ENCODE data around the gene ATG4B.

The ATG4B gene

DNA sequence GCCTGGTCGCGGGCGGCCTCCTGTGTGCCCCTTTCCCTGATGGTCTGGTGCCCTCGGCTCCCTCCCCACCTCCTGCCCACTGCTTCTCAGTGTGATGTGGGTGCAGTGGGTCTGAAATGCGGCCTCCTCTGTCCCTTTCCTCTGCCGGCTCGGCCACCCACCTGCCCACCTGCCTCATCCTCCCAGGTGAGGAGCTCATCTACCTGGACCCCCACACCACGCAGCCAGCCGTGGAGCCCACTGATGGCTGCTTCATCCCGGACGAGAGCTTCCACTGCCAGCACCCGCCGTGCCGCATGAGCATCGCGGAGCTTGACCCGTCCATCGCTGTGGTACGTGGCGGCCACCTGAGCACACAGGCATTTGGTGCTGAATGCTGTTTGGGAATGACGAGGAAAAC lies 30.9 kb downstream of the ATG4B start:
- no peak for DNase-seq

DNA sequence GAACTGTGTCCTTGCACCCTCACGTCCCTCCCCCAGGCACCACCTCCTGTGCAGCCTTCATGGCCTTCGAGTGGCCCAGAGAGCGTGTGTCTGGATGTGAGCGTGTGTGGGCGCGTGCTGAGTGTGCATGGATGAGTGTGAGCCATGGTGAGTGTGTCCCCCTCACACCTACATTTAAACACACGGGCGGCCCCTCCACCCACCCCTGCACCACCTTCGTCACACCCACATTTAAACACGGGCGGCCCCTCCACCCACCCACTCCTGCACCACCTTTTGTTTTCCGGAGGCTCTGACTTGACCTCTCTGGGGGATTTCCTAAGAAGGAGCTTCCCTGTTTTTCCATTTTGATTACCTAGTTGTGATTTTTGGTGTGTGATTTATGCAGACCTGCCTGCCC lies 31.3 kb downstream of the ATG4B start:
- no peak for DNase-seq

DNA sequence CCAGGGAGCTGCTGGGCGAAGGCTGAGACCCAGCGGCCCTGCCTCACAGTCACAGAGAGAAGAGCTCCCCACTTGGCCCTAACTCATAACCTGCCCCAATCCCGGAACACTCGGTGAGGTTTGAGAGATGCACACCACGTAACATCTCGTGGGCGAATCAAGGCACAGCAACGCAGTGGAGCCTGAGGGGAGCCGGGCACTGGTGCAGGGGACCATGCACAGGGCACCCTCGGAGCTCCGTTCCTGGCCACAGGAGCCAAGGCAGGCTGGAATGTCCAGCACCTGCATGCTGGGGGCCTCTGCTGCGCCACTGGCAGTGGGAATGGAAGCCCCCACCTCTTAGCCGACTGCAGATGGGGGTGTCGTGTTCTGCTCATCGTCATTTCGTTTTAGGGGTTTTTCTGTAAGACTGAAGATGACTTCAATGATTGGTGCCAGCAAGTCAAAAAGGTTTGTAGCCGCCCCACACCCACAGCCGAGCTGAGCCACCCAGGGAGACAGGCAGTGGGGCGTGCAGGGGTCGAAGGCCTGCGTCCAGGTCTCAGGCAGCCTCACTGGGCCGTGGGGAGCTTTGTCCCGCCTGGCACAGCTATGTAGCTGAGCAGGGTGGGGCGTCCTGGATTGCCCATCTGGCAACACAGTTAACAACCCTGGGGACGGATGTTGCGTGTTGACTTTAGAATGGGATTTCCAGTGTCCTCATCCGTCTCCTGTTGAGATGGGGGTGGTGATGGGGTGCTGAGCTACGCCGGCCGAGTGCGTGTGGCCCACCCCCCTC lies 33.0 kb downstream of the ATG4B start:
- no peak for DNase-seq

DNA sequence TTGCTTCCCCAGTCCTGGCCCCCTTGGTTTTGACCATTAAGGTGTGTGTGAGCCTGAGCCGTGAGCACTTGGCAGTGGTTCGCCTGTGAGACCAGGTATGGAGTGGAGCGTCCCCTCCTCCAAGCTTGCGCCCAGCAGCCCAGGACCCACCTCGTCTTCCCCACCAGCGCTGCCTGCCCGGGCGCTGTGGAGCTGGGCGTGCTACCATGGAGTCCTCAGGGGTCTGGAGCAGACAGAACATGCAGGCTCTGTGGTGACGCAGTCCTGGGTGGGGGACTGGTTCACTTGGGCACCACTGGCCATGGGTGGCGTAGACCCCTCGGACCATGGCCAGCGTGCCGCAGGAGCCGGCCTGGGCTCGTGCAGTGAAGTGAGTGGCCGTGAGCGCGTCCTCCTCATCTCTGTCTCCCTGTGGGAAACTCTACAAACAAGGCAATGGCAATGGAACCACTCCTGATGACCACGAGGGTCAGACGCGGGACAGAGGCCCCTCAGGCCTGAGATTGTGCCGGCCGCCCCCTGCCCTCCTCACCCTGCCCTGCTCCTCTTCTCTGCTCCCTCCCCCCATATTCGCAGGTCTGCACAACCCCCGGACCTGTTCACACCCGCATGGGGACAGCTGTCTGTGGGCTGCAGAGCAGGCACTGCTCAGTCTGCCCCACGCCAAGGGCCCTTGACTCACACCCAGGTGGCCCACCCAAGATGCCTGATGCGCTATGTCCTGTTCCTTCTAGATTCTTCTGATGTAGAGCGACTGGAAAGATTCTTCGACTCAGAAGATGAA lies 34.2 kb downstream of the ATG4B start:
- DNase-seq, result no peak

DNA sequence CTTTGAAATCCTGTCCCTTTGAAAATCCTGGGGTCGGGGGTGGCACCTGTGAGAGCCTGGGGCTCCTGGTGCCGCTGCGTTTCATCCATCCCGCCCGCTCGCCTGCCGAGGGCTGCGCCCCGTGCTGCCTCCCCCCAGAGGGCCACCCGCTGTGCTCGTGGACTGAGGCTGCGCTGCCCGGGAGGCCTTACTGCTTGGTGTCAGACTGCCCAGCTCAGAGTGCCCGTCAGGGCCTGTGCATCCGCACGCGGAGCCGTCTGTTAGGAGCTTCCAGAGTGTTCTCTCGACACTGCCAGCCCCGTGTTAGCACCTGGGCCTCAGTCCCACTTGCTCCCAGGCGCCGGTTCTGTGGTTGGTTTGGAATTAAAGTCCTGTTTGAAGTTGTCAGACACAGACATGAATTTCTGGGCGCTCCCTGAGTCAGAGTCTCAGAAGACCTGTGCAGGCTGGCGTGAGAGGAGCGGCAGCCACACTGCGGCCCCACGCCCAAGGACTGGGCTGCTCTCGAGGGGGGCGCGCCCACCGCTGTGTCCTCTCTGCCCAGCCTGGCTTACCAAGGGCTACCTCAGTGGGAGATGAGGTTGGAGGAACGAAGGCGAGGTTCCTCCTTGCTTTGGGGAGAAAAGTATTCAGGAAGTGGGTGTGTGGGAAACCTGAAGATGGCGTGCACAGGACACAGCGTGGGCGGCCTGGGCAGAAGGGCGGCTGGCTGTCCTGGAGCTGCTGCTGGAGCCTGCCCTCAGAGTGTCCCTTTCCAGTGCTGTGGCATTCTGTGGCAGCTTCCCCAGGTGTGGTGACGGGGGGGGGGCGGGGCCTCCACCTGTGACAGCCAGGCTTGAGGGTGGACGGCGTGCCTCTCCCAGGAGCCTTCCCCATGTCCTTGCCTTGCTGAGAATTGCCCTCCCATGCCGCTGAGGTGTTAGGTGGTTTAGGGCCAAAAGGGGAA lies 35.0 kb downstream of the ATG4B start:
- no peak for DNase-seq

DNA sequence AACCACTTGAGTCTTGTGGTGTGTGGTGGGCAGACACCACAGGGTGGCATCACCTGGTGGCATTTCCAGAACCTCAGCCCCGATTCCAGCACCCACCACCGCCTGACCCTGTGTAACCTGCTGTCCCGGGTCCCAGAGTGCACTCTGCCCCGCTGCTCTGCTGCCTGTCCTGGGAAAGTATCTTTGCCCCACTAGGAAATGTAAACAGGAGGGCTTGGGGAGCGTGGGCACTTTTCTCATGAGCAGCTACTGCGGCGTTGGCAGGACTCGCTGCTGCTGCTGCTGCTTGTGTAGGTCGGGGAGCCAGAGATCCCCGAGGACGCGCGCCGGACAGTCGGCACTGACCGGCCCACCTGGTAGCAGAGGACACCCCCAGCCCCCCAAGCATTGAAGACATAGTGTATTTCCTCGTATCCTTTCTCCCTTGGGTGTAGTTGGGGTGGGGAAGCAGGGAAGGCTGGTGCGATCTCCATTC lies 35.7 kb downstream of the ATG4B start:
- DNase-seq, result no peak

DNA sequence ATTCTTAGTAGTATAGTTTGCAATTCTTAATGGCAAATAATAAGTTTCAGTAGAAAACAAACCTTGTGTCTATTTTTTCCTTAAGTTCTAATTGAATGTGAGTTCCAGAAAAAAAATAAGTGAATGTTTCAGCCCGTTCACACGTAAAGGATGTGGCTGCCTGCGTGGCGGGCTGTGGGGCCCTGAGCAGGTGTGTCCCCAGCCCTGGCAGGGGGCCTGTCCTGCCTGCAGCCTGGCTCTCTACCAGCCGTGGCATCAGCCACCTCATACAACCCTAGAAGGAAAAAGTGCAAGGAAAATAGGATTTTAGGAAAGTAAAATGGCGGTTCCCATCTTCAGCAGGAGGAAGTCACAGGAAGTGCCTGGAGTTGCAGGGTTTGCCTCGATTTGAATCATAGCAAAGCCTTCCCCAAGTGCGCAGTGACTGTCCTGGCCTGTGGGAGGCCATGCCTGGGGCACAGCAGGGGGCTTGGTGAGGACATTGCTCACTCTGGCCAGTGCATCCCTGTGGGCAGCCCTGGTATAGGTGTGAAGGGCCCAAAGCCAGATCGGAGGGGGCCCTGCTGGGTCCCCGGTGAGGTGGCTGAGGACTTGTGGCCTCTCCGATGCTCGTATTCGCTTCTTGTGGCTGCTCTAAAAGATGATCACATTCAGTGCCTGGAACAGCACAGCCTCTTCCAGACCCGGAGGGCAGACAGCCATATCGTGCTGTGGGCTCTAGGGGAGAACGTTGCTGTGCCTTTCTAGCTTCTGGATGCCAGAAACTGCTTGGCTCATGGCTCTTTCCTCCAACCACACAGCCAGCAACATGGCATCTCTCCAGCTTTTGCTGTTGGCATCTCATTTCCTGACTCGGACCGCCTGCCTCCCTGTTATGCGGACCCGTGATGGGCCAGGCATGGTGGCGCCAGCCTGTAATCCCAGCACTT lies 36.6 kb downstream of the ATG4B start:
- no peak for DNase-seq

DNA sequence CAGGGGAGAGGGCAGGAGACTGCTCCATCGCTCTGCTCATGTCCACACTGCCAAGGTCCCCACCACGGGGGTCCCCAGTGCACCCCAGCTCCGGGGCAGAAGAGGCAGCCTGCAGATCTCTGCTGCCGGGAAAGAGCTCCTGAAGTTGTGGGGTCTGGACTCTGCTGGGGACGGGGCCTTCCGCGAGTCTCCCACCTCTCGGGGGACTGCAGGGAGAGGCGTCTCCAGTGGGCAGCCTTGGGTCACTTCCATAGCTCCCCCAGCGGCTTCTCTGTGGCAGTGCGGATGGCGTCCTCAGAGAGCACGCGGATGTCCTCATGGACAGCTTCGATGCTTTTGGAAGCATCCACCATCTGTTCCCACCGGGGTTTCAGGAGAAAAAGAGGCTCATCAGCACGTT lies 38.4 kb downstream of the ATG4B start:
- no peak for DNase-seq

DNA sequence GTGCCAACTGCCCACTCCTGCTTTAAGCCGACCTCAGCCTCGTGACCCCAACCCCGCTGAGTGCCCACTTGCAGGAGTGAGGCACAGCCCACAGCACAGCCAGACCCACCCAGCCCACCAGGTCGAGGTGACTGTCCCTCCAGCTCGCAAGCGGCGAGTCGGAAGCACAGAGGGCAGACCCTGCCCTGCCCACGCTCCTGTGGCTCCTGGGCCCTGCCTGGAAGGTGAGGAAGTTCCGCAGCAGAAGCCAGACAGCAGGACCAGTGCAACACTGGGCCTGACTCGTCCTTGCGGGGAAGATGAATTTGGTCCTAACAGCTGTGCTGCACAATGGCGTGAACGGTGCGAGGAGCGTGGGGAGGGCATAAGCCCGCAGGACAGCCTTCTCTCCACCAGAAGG lies 39.2 kb downstream of the ATG4B start:
- no peak for DNase-seq

DNA sequence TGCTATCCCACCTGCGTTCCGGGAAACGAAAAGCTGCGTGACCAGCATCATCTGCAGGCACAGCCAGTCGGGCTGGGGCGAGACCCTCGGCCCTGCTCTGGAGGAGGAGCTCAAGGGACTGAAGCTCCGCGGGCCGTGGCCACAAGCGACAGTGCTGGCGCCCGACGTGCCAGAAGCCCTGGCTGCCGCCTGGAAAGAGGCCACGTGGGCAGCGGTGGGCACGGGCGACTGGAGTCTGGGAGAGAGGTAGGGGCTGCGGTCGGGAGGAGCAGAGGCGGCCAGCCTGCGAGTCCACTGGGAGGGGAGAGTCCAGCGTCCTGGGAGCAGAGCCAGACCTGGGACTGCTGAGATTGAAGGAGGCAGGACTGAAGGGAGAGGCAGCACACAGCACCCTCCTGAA lies 39.9 kb downstream of the ATG4B start:
- no peak for DNase-seq

DNA sequence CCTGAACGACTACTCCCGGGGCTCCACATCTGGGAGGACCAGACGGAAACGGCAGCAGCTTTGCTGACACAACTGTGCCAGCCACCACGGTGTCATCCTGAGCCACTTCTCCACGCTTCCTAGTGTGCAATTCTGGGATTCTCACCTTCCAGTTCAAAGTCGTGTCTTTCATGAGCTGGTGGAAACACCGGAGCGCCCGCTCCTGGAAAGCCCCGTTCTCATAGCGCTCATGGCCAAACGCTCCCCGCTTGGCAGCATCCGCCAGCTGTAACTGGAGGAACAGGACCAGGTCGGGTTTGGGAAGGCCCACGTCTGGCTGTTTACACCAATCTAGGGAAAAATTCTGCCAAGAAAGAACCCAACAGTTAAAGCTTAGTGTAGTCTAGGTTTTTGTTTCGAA lies 40.8 kb downstream of the ATG4B start:
- DNase-seq, result no peak

DNA sequence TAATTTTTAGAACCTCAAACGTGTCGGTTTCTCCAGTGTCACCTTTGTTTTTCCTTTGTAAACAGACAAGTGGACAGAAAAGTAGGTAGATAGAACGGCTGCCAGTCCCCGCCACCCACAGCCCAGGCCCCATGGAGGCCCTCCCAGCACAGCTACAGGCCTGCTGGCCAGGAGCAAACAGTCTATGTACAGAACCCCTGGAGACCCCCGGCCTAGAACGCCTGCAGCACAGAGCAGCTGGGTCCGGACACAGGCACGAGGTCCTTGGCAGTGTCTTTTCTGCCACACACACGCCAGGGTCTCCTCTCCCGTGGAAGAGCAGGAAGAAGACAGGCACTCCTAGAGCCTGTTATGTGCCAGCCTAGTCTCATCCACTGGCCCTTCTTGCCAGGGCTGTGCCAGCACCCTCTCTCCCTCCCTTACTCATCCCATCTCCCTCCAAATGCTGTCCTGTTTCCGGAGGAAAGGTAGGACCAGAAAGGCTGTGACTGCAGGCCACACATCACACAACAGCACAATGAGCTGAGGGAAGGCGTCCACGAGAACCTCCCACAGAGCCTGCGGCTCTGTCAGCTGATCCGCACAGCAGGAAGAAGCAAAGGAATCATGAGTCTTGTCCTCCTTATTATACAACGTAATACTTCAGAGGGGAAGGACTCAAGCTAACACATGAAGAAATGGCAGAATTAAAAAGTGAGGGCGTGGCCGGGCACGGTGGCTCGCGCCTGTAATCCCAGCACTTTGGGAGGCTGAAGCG lies 41.5 kb downstream of the ATG4B start:
- DNase-seq, result no peak

DNA sequence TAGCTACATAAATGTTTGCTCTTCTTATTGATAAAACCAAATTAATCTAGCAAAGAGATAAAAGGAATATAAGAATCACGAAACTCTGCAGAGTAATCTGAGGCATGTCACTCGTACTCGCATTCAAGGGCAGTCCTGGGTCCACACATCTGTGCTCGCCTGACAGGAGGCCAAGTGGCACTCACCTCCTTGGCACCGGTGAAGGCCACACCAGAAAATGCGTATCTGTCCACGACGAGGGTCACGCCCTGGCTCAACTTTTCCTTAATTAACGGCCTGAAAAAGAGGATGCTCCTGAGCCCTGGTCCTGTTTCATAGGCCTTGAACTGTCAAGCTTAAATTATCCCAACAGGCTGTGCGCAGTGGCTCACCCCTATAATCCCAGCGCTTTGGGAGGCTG lies 42.6 kb downstream of the ATG4B start:
- DNase-seq, result no peak

DNA sequence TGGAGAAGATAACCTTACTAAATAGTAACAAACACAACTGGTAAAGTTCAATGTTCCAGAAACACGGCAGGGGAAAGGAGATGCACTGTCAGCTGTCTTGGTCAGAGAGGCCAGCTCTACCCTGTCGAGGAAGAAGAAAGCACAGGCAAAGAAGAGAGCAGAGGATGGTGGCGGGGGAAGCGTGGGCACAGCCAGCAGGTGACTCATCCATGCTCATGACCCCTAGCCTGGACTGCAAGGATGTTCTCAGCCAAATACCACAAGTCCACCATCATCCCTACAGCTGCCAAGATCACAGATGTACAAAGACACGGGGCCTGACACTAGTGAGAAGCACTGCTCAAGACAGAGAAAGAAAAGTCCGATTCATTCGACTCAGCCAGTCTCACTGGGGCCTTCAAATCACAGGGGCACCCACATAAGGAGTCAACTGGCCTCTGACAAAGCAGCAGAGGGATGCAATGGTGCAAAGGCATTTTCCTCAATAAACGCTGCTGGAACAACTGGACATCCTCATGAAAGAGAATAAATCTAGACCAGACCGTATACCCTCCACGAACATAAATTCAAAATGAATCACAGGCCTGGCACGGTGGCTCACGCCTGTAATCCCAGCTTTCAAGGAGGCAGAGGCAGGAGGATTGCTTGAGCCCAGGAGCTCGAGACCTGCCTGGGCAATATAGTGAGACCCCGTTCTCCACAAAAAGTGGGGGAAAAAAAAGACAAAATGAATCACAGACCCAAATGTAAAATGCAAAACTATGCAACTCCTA lies 43.5 kb downstream of the ATG4B start:
- DNase-seq, result no peak

DNA sequence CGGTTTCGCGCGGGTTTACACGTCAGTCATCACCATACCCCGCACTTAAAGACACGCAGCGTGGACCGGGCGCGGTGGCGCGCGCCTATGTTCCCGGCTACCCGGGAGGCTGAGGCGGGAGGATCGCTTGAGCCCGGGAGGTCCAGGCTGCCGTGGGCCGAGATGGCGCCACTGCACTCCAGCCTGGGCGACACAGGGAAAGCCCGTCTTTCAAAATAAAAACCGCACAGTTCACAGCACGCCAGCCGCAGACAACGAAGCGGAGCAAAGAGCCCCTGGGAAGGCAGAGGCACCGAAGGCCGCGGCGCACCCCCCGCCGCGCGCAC lies 48.8 kb downstream of the ATG4B start:
- no peak for DNase-seq

DNA sequence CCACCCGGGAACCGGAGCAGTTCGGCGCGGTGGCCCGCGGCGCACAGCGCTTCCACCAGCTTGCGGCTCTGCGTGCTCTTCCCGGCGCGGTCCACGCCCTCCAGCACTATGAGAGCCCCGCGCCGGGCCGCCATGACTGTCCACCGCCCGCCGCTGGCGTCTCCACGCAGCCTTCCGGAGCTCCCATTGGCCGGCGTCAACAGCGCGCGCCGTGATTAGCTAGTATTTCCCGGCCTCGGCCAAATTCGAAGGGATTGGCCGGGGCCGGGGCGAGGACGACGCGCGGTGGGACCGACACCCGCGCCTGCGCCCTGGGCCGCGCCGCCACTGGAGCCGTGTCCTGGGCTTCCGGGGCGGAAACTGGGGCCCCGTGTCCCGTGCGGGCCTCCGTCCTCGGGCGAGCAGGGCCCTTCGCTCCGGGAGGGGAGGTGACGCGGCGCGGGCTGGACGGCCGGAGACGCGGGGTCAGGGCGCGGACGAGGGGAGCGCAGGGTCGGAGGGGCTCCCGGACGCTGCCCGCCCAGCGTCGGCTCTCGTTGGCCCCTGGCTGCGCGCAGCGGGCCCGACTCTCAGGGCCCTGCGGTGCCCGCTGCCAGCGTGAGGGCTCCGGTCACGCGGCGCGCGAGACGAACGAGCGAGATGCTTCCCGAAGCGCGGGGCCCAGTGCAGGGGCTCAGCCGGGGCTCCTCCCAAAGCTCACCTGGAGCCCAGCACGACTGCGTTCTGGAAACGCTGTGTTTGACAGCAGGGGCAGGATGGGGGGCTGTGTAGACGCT lies 49.3 kb downstream of the ATG4B start, which contains the start of gene DTYMK:
TSS of gene DTYMK (minus strand) at position 166 of the 776 bp plus-strand sequence. CDS start at position 134, 32 bp downstream.
- peak; percentile 95 for DNase-seq

DNA sequence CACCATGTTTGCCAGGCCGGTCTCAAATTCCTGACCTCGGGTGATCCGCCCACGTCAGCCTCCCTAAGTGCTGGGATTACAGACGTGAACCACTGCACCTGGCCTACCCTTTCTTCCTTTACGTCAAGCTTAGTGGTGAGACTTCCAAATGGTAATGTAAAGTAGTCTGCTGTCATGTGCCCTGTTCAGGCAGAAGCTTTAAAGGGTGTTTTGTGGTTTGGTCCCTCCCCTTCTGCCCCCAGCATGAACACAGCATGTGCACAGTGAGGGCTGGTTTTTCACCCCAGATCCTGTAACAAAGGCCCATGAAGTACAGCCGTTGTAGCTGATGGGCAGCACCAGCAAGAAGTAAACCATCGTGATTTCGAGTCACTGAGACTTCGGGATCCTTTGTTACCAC lies 51.8 kb downstream of the ATG4B start:
- no peak for DNase-seq

DNA sequence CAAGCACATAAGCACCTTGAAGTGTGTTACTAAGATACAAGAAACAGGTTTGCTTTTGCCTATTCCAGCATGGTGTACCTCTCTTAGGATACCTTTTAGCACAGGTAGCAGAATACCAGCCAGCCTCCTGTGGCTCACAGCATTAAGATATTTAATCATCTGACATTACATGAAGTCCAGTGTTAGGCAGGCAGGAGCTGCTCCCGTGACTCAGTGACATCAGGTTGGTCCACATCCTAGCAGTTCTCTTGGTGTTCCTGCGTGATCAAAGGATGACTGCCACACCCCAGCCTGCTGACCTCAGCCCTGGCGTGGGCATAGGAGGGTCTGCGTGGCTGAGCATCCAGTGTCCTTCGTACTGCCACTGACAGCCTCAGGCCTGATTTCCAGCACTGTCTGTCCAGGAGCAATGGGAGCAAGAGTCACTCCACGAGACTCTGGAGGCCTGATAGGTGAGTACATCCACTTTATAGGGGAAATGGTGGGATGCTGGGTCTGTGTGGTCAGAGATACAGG lies 52.8 kb downstream of the ATG4B start:
- DNase-seq, result no peak

DNA sequence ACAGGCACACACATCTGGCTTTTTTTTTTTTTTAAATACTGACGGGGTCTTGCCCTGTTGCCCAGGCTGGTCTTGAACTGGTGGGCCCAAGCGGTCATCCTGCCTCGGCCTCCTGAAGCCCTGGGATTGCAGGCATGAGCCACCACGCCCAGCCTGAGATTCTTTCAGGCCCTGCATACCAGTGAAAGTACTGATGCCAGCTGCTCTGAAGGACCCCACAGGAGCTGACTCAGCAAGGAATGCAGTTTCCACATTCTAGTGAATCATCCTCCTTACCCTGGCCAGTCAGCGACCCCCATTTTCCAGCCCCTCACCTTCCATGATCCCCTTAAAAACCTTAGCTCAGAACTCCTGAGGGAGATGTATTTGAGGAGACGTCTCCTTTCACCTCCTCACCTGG lies 55.0 kb downstream of the ATG4B start:
- DNase-seq, result no peak

Data from stimulated activated naive CD4-positive, alpha-beta T cell treated with Interleukin-2 at 50 U/mL for 16 hours (primary cell).